ENCODE data around the gene MEGF8.
A peak's percentile ranks its signal among the peaks of the same experiment; 100 is the strongest.

Gene MEGF8

DNA sequence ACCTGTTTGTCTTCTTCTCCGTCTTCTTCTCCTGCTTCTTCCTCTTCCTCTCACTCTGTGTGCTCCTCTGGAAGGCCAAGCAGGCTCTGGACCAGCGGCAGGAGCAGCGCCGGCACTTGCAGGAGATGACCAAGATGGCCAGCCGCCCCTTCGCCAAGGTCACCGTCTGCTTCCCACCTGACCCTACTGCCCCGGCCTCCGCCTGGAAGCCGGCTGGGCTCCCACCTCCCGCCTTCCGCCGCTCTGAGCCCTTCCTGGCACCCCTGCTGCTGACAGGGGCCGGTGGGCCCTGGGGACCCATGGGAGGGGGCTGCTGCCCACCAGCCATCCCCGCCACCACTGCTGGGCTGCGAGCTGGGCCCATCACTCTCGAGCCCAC, 50.7 kb downstream of the MEGF8 start:
- DNase-seq (ENCODE audit: low read depth in 1 of 2, low spot score in 1 of 2), result no peak

DNA sequence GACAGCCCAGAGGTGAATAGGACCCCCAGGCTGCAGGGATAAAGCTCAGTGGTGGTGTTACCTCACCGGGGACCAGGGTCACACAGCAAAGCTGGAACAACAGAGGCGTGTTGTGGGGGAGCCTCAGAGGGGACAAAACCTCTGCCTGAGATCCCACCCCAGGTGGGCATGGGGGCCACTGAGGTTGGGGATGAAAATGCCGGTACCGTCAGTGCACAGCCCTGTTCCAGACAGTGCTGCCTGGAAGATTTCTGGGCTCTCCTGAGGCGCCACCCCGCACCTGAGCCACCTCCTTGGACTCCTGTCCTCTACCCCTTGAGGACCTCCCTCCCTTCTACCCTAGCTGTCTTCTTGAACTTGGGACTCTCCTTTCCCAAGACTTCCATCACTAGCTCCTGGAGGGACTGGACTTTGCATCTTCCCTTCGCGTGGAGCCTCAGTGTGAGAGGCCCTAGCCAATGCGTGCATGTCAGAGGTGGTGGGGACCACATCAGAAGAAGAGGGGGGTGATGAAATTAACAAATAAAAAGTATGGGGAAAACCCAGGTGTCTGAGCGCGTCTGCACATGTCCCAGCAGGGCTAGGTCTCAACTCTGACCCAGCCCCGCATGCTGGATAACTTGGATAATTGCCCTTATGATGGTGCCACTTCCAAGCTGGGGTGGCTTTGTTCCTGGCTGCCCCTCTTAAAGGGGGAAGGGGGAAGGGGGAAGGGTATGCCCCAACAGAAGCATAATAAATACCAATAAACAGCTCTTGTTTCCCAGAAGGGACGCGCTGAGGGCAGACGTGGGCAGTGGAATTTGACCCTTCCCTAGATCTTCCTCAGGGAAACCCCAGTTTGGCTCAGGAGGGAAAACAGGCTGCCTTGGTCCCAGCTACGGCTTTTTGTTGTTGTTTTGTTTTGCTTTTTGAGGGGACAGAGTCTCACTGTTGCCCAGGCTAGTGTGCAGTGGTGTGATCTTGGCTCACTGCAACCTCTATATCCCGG, 53.1 kb downstream of the MEGF8 start:
- no peak for DNase-seq (ENCODE audit: low read depth in 1 of 2, low spot score in 1 of 2)

GRCh38 chr19:42380155-42380554, 54.7 kb downstream of the MEGF8 start:
- DNase-seq (ENCODE audit: low read depth in 1 of 2, low spot score in 1 of 2), result no peak

DNA sequence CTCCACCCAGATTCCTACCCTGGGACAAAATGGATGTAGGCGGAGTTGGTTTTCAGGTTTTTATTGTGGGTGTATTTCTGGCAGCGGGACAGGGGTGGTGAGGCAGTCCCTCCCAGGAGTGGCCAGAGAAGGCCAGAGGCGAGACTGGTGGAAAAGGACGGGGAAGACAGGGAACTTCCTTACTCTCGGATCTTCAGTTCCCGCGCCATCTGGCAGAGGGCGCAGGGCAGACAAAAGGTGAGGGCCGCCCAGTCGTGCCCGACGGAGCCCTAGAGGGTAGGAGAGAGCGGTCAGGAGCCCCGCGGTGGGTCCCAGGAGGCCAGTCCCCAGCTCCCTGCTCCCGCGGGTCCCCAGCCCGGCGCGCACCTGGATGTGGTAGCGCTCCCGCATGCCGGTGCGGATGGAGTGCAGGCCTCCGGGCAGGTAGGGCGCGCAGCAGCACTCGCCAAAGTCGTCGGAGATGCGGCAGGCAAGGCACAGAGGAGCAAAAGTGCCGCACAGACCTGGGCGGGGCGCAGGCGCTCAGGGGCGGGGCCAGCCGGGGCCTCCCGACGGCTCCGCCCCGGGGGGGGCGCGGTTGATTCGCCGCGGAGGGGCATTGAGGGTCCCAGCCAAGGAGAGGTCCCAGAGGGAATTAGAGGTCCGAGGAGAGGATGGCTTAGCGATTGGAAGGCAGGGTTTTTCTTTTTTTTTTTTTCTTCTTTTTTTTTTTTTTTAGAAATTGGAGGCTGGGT, 61.7 kb downstream of the MEGF8 start:
- peak; percentile 33 to 57 for DNase-seq (ENCODE audit: low read depth in 1 of 2, low spot score in 1 of 2)

GRCh38 chr19:42388851-42389489, 63.5 kb downstream of the MEGF8 start:
- DNase-seq (ENCODE audit: low read depth in 1 of 2, low spot score in 1 of 2), result no peak

DNA sequence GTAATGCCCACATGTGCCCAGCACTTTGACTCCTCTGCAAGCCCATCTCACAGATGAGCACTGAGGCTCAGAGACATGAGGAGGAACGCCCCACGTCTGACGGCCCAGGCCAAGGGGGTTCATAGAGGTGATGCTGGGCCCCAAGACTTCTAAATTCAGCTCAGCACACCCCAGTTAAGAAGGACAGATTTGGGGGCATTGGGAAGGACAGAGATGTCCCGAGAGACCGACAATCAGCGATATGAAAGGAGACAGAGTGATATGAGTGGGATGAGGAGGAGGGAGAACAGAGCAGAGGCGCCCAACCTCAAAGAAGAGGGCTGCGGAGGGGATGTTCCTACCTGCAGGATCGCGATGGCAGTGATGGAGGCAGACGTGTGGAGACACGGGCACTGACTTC, 64.5 kb downstream of the MEGF8 start, which contains the start of gene CNFN:
Gene CNFN, minus strand, starts transcription at position 399 of the 400 bp plus-strand sequence. CDS start 1,260 bp downstream, outside the sequence.
- no peak for DNase-seq (ENCODE audit: low read depth in 1 of 2, low spot score in 1 of 2)

DNA sequence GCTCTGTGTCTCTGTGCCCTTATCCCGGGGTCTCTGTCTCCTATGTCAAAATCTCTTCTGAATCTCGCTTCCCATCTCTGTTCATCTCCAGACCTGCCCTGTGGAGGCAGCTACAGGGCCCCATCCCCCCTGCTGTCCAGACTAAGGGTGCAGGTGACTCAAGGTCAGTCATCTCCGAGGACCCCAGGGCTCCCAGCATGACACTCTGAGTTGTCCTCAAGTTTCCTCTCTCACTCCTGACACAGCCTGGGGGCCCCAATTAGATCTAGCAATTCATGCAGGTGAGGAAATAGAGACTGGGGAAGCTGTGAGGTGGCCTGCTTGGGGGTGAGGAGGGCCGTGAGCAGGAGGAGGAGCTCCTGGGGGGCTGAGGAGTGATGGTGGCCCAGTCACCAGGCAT, 66.7 kb downstream of the MEGF8 start:
- no peak for DNase-seq (ENCODE audit: low read depth in 1 of 2, low spot score in 1 of 2)

GRCh38 chr19:42394751-42395150, 69.3 kb downstream of the MEGF8 start:
- DNase-seq (ENCODE audit: low read depth in 1 of 2, low spot score in 1 of 2), result no peak

DNA sequence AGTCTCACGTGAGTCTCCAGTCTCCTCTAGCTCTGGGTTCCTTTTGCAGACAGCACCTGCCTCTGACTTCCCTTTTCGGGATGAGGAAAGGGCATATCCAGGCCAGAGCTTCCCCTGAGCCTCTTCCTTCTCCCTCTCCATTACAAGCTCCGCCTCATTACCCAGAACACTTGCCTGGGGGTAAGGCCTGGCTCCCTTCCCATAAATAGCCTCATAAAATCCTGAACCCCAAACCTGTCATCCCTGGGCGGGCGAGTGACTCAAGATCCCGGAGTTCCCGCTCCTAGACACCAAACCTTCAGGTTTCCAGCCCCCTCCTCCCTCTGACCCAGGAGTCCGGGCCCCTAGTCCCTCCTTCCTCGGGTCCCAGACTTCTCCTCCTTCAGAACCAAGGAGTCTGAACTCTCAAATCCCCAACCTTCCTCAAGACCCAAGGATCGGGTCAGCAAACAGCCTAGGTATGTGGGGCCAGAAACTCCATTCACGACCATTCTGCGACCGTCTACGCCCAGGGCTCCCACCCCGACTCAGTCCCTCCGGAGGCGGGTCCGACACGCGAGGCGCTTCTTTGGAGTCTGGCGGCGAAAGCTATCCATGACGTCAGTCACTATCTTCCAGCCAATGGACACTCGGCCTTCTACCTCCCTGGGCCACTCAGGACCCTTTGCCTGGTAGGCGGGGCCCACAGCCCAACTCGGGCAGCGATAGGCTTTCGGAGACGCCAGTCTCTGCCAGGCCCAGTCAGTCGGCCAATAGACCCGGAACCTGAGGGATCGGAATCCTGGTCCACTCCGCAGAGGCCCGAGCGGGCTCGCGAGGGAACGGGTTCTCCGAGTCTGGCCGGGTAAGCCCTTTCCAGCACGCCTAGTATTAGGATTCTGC, 71.2 kb downstream of the MEGF8 start:
- peak; percentile 86 to 94 for DNase-seq (ENCODE audit: low read depth in 1 of 2, low spot score in 1 of 2)

DNA sequence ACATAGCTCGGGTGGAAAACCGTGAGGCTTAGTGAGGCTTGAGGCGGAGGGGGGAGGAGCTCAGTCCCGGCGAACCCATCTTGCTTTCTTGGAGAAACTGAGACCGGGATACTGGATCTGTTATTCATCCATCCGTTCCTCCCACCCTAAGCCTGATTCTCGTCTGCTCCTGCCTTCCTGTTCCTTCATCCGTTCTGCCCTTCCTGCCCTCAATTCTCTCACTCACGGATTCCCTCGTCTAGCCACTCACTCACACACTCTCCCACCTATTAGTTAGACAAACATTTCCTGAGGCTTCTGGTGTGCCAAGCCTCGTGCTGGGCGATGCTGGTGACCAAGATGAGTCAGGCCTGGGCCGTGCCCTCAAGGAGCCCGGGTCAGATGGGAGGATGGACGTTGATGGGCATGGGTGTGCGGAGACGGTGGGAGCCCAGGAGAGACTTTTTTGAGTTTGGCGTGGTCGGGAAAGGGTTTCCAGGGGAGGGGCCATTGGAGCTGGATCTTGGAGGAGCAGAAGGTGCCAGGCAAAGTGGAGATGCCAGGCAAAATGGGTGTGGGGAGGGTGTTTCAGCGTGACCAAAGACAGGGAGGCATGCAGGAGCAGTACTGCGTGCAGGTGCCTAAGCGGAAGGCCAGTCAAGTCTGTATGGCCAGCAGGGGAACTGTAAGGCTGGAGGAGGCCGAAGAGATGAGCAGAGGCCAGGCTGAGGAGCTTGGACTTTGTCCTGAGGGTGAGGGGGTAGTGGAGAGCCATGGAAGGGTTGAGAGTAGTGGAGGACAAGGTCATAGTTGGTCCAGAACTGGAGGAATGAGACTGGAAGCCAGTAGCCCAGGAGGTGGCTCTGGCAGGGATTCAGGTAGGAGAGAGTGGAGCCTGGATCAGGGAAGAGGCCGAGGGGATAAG, 72.1 kb downstream of the MEGF8 start:
- DNase-seq (ENCODE audit: low read depth in 1 of 2, low spot score in 1 of 2), result no peak

GRCh38 chr19:42400404-42400803, 75.0 kb downstream of the MEGF8 start:
- no peak for DNase-seq (ENCODE audit: low read depth in 1 of 2, low spot score in 1 of 2)

DNA sequence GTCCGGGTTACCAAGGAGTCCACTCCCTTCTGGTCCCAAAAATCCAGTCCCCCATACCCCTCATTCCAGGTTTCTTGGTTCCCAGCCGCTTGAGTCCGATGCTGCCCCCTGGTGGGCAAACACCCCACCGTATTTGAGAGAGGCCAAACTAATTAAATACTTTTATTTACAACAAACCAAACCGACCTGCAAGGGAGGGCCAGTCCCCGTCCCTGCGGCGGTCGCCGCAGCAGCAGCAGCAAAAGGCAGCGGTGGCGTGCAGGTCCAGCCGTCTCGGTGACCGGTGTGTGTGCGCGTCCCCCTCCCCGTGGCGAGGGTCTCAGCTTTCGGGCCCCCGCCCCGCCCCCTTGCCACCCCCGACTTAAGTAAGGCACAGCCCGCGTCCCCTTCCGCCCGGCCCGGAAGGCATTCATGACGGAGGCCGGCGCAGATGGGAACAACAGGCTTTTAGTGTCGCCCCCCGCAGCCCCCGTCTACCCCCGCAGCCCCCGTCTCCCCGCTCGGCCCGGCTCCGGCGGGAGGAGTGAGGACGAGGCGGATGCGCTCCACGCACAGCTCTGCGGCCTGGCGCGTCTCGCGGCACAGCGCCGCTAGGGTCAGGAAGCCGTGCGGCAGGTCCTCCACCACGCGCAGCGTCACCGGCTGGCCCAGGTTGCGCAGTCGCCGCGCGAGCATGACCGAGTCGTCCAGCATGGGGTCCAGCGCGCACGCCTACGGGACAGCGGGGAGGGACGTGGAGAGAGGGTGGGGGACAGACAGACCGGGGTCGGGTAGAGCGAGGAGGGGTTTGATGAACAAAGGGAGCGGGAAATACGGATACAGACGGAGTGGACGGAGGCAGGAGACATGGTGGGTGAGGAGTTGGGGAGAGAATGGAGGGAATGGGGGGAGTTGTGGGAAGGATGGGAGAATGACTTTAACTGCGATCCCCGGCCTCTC, 76.2 kb downstream of the MEGF8 start:
- DNase-seq (ENCODE audit: low read depth in 1 of 2, low spot score in 1 of 2), result peak; percentile 56 to 66

- DNase-seq (ENCODE audit: low read depth in 1 of 2, low spot score in 1 of 2), result no peak
Measured at GRCh38 chr19:42402376-42403116, 77.1 kb downstream of the MEGF8 start.

DNA sequence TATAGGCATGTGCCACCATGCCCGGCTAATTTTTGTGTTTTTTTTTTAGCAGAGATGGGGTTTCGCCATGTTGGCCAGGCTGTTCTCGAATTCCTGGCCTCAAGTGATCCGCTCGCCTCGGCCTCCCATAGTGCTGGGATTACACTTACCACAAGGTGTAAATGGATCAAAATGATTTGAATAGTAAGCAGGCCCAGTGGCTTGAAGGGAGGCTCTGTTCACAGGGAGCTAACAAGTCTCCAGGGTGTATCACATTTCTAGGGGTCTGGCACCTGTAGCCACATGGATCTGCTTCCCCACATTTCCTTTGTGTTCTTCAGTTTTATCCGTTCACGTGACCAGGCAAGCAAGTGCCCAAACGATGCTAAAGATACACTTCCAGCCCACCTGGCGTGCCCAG, 78.2 kb downstream of the MEGF8 start:
- DNase-seq (ENCODE audit: low read depth in 1 of 2, low spot score in 1 of 2), result no peak

DNA sequence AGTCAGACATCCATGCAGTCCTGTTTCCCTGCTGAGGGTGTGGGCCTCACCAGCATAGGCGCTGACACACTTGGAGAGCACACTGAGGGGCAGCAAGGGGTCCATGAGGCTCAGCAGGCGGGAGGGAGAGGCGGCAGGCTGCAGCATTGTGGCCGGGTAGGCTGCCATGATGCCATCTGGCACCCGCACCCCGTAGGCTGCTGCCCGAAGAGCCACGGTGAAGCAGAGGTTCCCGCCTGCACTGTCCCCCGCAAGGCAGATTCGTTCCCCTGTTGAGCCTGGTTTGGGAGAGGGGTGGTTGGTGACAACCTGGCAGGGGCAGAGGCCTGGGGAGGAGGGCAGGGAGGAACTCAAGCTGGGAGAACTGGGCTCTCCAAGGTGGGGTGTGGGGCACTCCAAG, 80.7 kb downstream of the MEGF8 start:
- DNase-seq (ENCODE audit: low read depth in 1 of 2, low spot score in 1 of 2), result no peak

DNA sequence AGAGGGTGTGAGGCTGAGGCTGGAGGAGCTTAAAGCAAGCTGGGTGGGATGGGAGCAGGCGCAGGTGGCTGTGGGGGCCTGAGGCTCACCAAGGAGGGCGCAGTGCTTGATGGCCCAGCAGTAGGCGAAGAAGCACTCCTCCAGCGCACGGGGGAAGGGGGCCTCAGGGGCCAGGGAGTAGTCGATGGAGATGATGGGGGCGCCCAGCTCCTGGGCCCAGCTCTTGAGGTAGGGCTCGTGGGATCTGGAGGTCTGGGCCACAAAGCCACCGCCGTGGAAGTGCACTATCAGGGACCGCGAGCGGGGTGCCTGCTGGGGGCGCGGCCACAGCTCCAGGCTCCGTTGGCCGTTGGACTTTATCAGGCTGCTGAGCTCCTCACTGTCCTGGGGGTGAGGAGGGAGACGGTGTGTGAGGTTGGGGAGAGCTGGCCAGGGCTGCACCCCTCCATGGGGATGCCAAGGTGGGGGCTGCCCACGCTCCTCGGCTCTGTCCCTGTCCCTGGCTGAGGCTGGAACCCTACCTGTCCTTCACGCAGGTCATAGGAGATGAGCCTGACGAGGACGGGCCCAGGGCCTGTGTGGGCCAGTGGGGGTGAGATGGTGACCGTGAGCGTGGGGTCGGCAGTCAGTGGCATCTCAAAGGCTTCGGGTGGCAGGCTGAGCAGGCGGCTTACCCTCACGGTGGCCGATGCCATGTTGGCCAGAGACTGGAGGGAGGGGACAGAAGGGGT, 81.8 kb downstream of the MEGF8 start:
- no peak for DNase-seq (ENCODE audit: low read depth in 1 of 2, low spot score in 1 of 2)

- no peak for DNase-seq (ENCODE audit: low read depth in 1 of 2, low spot score in 1 of 2)
Measured at GRCh38 chr19:42407816-42408175, 82.4 kb downstream of the MEGF8 start.
